Measurements from ENCODE around the gene NPIPB9.

GRCh38 chr16:28820016-28820415, 68.4 kb downstream of the NPIPB9 start:
- TF ChIP-seq CTCF (conservative IDR thresholded peaks at IDR 0.05; ENCODE audit: low read length) (no peak), EZH2phosphoT487 (IDR thresholded peaks at IDR 0.05; ENCODE audit: borderline replicate concordance) (no peak)
